Measurements from ENCODE around the gene TMEM50A.
"Not testable (repeated sequence)": the region's sequence is repeated elsewhere in the genome, so short reads cannot be mapped to it uniquely, and the experiment has no call there.

The TMEM50A gene

GRCh38 chr1:25387096-25387495, 49.0 kb downstream of the TMEM50A start:
- DNase-seq (ENCODE audit: low read depth, low spot score) = not testable (repeated sequence)

- DNase-seq (ENCODE audit: low read depth, low spot score) = not testable (repeated sequence)
Measured at GRCh38 chr1:25388691-25389090, 50.6 kb downstream of the TMEM50A start.

- not testable (repeated sequence) for DNase-seq (ENCODE audit: low read depth, low spot score)
Measured at GRCh38 chr1:25389721-25390120, 51.6 kb downstream of the TMEM50A start.

GRCh38 chr1:25392841-25393240, 54.7 kb downstream of the TMEM50A start:
- DNase-seq (ENCODE audit: low read depth, low spot score) = no peak

- DNase-seq (ENCODE audit: low read depth, low spot score) = not testable (repeated sequence)
Measured at GRCh38 chr1:25397549-25397948, 59.4 kb downstream of the TMEM50A start.

- not testable (repeated sequence) for DNase-seq (ENCODE audit: low read depth, low spot score)
Measured at GRCh38 chr1:25398079-25398478, 59.9 kb downstream of the TMEM50A start.

GRCh38 chr1:25402947-25403803, 65.0 kb downstream of the TMEM50A start:
- DNase-seq (ENCODE audit: low read depth, low spot score) = not testable (repeated sequence)

- not testable (repeated sequence) for DNase-seq (ENCODE audit: low read depth, low spot score)
Measured at GRCh38 chr1:25405731-25406305, 67.7 kb downstream of the TMEM50A start.

- DNase-seq (ENCODE audit: low read depth, low spot score) = not testable (repeated sequence)
Measured at GRCh38 chr1:25409641-25410427, 71.7 kb downstream of the TMEM50A start.

Measured in activated CD4-positive, CD25-positive, alpha-beta regulatory T cell treated with anti-CD3 and anti-CD28 coated beads, Interleukin-2, amount 50 U/mL, for 16 hours (primary cell).